ENCODE results near the gene MAP3K9.

Gene MAP3K9

DNA sequence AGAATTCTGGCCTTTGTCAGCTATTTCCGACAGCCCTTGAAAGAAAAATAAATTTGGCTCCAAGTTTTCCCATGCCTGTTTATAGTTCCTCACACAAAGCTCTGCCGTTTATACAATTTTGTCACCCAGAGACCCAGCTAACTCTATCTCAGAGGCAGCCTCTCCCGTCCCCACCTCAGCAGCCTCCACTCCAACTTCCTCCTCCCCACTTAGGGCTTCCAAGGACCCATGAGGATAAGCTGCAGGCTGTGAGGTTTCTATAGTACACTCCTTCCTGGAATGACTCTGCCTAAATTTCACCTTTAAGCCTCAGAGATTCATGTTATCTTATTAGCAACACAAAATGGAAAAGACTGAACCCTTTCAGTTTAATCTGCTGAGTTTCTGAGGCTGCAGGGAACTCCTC is 95.8 kb downstream of the MAP3K9 start:
- no peak overlapping the region for H3K27ac ChIP-seq (ENCODE audit: poor library complexity, severe bottlenecking)
- no peaks in the 10 kb centered on the region for H3K9me3 ChIP-seq (ENCODE audit: severe bottlenecking)
- 0 out of 2 replicates have a peak, but pooled peaks cover 6% of the 10 kb centered on the region for H3K36me3 ChIP-seq (ENCODE audit: low read depth)
- peaks cover 22% of the 10 kb centered on the region for H3K4me1 ChIP-seq (ENCODE audit: insufficient read depth, poor library complexity, severe bottlenecking)
- no peaks in the 10 kb centered on the region for H3K27me3 ChIP-seq (ENCODE audit: insufficient read depth, poor library complexity, severe bottlenecking)
- no peak overlapping the region for H3K4me3 ChIP-seq (ENCODE audit: severe bottlenecking)
- TF ChIP-seq, protein P1, sequence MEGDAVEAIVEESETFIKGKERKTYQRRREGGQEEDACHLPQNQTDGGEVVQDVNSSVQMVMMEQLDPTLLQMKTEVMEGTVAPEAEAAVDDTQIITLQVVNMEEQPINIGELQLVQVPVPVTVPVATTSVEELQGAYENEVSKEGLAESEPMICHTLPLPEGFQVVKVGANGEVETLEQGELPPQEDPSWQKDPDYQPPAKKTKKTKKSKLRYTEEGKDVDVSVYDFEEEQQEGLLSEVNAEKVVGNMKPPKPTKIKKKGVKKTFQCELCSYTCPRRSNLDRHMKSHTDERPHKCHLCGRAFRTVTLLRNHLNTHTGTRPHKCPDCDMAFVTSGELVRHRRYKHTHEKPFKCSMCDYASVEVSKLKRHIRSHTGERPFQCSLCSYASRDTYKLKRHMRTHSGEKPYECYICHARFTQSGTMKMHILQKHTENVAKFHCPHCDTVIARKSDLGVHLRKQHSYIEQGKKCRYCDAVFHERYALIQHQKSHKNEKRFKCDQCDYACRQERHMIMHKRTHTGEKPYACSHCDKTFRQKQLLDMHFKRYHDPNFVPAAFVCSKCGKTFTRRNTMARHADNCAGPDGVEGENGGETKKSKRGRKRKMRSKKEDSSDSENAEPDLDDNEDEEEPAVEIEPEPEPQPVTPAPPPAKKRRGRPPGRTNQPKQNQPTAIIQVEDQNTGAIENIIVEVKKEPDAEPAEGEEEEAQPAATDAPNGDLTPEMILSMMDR (IDR thresholded peaks at IDR 0.05; ENCODE audit: poor library complexity, severe bottlenecking): no peak
- ATAC-seq (ENCODE audit: low read depth): no peak
- DNase-seq (ENCODE audit: low spot score): no peak

DNA sequence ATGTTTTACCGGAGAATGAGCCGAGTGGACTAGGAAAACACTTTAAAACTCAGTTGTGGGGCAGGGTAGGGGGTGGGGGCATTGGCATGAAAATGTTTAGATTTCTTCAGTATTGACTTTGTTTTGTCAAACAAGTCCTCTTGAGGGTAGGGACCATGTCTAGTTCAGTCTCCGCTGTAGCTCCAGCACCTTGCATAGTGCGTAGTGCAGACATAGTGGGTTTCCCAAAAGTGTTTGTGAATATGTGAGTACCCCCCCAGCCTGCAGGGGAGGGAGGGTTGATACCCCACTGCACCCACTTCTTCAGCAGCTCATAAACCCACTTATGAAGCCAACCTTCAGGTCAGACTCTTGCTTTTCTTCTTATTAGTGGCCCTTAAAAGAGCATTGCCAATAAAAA is 96.2 kb downstream of the MAP3K9 start:
- Histone ChIP-seq H3K4me1 (ENCODE audit: insufficient read depth, poor library complexity, severe bottlenecking) (peaks cover 18% of the 10 kb centered on the region), H3K27ac (ENCODE audit: poor library complexity, severe bottlenecking) (no peak overlapping the region), H3K36me3 (ENCODE audit: low read depth) (0 out of 2 replicates have a peak, but pooled peaks cover 6% of the 10 kb centered on the region), H3K27me3 (ENCODE audit: insufficient read depth, poor library complexity, severe bottlenecking) (no peaks in the 10 kb centered on the region), H3K4me3 (ENCODE audit: severe bottlenecking) (no peak overlapping the region), H3K9me3 (ENCODE audit: severe bottlenecking) (no peaks in the 10 kb centered on the region)
- ATAC-seq (ENCODE audit: low read depth) (no peak), DNase-seq (ENCODE audit: low spot score) (no peak)
- TF ChIP-seq, protein P1 (IDR thresholded peaks at IDR 0.05; ENCODE audit: poor library complexity, severe bottlenecking): no peak

DNA sequence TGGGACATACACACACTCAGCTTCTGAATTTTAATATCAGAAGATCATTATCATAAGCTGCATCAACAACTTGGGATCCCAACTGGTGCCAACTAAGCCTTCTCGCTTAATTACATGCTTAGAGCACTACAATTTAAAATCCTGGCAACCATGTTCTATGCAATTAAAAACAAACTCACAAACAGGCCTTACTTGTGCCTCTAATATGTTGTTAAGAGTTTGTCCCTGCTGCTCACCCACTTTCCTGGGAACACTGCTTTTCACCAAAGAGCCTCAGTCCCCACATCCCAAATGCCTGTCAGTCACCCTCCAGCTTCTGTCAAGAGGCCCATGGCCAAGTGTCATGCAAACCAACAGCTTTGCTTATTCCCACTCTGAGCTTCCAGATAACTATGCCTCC is 97.9 kb downstream of the MAP3K9 start:
- TF ChIP-seq, protein P1 (IDR thresholded peaks at IDR 0.05; ENCODE audit: poor library complexity, severe bottlenecking): no peak
- Histone ChIP-seq H3K27ac (ENCODE audit: poor library complexity, severe bottlenecking) (no peak overlapping the region), H3K4me3 (ENCODE audit: severe bottlenecking) (no peak overlapping the region), H3K9me3 (ENCODE audit: severe bottlenecking) (no peaks in the 10 kb centered on the region), H3K4me1 (ENCODE audit: insufficient read depth, poor library complexity, severe bottlenecking) (peaks cover 15% of the 10 kb centered on the region), H3K27me3 (ENCODE audit: insufficient read depth, poor library complexity, severe bottlenecking) (no peaks in the 10 kb centered on the region), H3K36me3 (ENCODE audit: low read depth) (0 out of 2 replicates have a peak, but pooled peaks cover 6% of the 10 kb centered on the region)
- DNase-seq (ENCODE audit: low spot score) (no peak), ATAC-seq (ENCODE audit: low read depth) (no peak)

DNA sequence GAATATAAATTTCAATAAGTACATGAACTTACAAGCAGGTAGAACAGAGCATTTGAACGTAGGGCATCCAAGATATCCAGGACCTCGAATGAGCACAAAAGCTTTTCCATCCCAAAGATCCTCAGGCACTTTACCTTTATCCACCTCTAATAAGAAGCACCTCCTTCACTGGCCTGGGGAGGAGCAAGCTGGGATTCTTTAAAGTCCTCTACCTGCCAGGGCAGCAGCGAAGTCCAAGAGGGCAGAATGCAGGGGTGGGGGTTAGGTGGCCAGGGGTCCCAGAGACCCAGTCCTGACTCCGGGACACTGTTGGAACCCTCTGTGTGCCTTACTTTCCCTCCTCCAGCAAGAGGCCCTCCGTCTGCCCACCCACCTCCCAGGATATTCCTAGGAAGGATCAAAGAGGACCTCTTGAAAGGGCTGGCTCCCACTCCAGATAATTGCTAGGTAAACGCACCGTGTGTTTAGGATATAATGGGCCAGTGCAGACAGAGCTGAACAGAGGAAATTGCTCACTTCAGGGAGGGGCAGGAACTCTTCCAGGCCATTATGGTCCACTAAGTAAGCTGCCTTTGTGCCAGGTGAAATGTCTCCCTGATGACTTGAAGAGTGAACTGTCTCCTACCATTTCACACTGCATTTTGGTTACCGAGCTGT is 99.5 kb downstream of the MAP3K9 start:
- H3K4me3 ChIP-seq (ENCODE audit: severe bottlenecking): no peak overlapping the region
- H3K27ac ChIP-seq (ENCODE audit: poor library complexity, severe bottlenecking): peak overlapping the region; percentile 23
- H3K9me3 ChIP-seq (ENCODE audit: severe bottlenecking): no peaks in the 10 kb centered on the region
- TF ChIP-seq, protein P1 (IDR thresholded peaks at IDR 0.05; ENCODE audit: poor library complexity, severe bottlenecking): no peak
- no peaks in the 10 kb centered on the region for H3K27me3 ChIP-seq (ENCODE audit: insufficient read depth, poor library complexity, severe bottlenecking)
- H3K4me1 ChIP-seq (ENCODE audit: insufficient read depth, poor library complexity, severe bottlenecking): peaks cover 17% of the 10 kb centered on the region
- DNase-seq (ENCODE audit: low spot score) (no peak), ATAC-seq (ENCODE audit: low read depth) (peak; percentile 75)
- 0 out of 2 replicates have a peak, but pooled peaks cover 4% of the 10 kb centered on the region for H3K36me3 ChIP-seq (ENCODE audit: low read depth)
